Activated effector memory CD4-positive, alpha-beta T cell treated with Interleukin-2 at 50 U/mL for 16 hours (primary cell): ENCODE data around the gene BCAR1.
"Not testable (repeated sequence)": the region's sequence is repeated elsewhere in the genome, so short reads cannot be mapped to it uniquely, and the experiment has no call there.

Experiments
- DNase-seq: peaks from one replicate; pipeline ENCODE4 v3.0.0-alpha.2; 2020

BCAR1 gene

DNA sequence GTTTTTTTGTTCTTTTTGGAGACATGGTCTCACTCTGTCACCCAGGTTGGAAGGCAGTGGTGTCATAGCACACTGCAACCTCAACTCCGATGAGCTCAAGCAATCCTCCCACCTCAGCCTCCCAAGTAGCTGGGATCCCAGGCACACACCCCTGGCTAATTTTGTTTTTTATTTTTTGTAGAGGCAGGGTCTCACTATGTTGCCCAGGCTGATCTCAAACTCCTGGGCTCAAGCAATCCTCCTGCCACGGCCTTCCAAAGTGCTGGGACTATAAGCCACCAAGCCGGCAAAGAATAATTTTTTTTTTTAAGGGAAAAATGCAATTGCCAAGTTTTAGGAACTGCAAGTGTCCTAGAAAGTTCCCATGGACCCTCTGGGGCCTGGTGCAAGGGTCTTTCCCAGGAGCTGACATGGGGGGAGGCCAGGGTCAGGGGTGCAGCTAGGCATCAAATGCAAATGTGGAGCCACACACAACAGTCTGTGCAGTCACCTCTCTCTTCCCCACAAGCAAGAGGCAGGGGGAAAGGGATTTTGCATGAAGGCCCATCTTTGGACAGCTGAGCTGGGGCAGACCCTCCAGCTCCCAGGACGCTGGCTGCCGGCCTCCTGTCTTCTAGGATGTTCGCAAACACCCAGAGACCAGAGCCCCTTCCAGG is 20.1 kb upstream of the BCAR1 start:
- no peak for DNase-seq

DNA sequence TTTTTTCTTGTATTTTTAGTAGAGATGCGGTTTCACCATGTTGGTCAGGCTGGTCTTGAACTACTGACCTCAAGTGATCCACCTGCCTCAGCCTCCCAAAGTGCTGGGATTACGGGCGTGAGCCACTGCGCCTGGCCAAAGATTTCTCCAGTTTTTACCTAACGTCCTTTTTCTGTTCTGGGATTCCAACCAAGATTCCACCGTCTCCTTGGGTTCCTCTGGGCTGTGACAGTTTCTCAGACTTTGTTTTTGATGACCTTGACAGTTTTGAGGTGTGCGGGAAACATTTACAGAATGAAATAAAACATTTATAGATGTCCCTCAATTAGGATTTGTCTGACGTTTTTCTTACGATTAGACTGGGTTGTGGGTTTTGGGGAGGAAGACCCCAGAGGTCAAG is 17.9 kb upstream of the BCAR1 start:
- not testable (repeated sequence) for DNase-seq

DNA sequence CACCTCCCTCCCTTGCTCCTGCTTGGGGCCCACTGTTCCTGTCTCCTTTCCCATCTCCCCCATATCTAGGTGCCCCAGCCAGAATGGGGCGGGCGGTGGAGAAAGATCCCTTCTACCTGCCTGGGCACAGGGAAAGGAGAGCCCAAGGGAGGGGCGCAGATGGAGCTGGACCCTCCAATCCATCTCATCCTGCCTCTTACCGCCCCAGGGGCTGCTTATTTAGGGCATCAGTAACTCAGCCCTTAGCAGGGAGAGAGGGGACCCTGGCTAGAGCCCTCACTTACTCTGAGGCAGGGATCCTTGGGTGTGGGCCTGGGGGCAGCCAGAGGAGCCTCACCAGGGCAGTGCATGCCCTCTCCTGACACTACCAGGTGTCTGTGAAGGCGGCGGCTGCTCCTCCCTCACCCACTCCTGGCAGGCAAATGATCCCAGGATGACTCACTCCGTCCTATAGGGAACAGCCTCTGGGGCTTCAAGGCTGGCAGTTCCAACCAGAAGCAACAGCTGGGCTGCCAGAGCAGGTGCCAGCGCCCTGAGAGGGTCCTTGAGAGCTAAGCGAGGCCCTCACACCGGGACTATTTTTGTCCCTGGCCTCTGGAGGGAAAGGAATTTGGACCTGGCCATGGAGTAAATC is 16.3 kb upstream of the BCAR1 start:
- DNase-seq: no peak

DNA sequence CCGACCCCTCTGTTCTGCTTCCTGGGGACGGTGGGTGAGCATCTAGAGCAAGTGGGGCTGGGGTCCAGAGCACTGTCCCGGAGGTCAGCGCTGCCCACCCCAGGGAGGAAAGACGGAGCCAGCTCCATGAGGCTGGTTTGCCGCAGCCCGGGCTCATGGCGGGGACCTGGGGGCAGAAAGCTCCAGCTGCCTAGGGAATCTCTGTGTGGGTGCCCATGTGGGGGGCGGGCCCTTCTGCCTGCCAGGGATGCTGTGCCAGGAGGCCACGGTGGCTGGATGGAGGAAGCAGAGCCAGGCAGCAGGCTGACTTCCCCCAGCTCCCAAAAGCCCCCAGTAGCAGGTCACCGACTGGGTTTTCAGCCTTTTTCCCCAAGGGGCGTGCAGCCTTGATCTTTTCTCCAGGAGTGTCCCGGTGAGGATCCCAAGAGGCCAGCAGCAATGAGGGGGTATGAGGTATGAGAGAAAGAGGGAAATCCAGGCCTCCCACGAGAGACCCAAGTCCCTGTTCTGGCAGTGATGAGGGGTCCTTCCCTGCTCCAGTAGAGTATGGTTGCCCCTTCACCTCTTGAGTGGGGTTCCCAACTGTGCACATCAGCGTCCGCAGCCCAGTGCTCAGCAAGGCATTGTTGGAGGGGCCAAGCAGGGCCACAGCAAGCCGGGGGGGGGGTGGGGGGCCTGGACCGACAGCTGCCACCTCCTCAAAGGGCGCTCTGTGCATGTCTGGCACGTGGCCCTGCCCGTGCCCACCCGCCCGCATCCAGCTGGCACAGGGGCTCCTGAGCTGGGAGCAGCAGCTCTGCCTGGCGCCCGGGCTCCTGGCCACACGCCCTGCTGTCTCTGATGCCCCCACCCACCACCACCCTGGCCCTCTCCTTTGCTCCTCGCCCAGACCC is 15.6 kb upstream of the BCAR1 start:
- DNase-seq: no peak

DNA sequence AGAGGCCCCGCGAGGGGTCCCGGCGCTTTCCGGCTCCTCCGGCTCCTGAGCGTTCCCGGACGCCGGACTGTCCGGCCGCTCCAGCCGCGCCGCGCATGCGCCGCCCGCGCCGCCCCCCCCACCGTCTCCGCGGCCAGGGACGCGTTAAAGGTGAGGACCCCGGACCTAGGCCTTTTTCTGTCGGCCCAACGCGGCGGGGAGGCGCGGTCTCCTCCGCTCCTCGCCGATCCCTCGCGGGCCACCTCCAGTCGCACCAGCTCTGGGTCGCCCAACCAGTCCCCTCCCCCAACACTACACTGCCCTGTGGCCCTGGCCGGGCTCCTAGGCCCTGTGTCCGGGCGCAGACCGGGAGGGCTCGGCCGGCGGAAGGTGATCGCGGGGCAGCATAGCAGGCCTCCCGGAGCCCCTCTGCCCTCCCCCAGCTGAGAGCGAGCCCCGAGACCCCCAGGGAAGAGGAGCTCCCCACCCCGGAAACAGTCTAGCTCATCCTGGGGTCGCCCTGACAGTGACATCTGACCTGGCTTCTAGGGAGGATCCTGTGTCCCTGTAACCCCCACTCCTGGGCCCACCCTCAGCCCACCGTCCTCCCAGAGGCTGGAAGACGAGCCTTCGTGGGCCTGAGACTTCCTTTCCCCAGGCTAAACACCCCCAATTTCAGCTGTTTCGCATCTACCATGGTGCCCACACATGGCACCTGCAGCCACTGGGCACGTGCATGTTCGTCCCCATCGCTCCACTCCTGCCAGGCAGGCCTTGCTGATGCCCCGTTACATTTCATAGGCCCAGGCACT is 14.7 kb upstream of the BCAR1 start:
- DNase-seq: no peak

DNA sequence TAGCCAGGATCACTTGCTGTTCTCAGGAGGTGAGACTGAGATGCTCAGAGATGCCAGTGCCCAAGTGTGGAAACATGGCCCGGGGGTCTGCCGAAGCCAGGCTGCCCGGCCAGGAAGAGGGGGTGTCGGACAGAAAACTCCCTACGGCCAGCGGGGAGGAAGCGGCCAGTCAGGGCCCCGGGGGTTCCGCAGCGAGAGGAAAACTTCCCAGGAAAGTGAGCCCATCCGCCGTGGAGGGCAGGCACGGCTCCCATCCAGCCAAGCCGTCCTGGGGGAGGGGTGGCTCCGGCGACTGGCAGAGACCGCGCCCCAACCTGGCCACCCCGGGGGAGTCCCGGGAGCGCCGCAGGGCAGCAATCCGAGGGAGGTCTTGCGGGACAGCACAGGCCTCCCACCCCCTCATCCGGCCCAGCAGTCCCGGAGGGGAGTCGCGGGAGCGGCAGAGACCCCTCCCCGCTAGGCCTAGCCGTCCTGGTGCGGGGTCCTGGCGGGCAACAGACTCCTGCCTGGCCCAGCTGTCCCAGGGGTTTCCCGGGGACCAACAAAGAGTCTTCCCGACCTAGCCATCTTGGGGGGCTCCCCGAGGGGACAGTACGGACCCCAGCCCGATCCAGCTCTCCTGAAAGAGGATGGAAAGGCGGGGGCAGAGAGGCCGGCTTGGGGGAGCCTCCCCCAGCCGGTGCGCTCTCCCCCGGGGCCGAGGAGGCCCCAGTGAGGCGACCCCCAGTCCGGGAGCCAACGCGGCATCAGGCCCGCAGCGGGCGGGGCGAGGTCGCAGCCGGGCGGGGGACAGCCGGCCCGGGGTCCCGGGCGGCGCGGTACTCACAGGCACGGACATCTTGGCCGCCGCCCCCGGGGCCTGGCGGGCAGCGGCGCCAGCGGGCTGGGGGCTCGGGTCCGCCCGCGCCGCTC is 13.8 kb upstream of the BCAR1 start:
- no peak for DNase-seq

DNA sequence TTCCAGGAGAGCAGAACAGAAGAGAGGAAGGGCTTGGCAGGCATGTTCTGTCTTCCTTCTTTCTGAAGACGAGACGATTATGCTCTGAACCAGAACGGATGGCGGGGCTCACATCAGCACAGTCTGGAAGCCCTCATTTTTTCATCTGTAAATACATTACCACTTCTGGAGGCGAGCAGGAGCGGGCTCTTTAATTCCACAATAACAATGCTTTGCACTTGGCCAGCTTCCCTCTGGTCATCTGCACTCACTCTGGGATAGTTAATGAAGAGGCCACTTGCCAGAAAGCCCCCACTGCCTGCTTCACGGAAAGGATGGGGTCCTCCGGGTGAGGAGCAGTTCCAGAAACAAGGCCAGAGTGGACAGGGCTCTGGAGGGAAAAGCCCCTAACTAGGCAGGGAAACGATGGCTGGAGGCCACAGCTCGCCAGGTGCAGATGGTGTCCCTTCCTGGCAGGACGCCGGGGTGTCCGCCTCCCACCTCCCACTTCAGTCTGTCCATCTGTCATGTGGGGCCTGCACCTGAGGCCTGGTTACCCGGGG is 13.1 kb upstream of the BCAR1 start:
- no peak for DNase-seq

DNA sequence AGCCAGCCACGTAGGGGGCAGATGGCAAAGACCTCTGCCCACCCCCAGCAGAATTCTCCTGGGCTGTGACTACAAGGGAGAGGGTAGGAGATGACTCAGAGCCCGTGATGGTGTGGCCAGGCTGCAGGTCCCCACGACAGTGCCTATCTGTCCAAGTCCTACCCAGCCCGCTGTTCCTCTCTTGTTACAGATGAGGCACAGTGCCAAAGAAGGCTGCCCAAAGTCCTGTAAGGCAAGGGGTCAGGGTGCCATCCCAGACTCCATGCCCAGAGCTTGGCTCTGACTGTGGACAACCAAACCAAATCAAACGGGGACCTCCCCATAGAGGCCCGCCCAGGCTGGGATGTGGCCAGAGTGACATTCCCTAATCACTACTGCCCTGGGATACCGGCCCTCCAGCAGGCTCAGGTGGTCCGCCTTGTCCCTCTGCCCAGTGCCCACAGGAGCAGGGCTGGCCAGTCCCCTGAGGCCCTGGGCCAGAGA is 12.6 kb upstream of the BCAR1 start:
- no peak for DNase-seq

DNA sequence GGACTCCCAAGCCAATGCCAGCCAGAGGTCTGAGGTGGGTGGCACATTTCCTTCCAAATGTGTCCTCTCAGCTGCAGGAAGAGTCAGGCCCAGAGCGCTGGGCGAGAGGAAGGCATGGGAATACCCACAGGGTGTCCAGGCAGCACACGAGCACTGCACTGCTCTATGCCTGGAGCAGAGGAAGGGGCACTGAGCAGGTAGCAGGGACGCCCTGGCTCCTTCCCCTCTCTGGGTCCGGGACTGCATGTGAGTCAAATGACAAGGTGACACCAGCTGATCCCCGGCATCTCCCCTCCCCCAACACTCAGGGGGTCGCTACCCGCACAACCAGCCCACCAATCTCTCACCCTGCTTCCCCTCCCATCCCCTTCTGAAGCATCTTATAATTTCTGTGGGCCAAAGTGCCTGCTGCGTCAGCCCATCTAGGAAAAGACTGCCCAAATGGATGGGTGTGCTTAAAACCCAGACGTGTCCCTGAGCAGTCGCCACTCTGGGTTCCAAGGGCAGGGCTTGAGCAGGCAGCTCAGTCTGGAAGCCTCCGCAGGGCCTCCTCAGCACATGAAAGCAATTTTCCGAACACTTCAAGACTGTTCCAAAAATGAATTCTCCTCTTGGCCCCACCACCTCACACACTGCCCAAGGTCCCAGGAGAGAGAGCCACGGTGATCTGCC is 12.0 kb upstream of the BCAR1 start:
- no peak for DNase-seq

DNA sequence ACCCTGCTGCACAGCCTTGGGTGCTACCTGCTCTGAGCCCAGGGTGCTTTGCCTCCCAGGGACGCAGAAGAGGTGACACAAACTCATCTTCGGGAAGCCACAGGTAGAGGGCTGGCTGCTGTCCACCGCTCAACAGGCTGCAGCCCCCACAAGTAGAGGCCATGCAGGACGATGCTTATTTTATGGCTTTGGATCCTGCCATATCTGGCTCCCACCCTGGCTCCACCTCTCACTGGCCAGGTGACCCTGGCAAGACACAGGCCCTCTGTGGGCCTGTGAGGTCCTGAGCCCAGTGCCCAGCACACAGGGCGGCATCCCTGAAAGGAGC is 11.3 kb upstream of the BCAR1 start:
- DNase-seq: no peak

DNA sequence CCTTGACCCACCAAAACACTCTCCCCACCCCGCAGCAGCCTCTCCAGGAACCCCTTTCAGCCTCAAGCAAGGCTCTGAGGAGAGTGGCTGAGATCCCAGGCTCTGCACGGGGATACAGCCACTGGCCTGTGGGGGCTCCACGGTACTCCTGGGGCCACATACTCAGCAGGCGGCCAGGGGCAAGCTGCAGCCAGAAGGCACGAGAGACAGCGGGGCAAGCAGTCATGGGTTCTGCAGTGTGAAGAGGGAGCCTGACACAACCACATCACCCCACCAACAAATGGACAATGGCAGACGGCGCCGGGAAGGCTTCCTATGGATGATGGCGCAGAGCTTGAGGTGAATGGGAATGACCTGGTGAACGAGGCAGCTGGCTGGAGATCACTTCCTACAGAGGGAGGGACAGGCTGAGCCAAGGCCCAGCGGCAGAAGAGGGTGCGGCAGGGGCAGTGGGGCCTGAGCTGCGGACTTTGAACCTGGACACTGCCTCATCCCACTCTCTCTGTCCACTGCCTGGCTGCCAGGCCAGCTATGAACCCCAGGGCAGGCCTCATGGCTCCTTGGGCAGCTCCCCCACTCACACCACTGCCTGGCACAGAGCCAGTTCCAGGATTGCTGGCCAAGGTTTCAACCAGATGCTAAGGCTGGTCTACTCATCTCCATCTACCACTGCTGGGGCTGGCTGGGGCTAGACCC is 10.8 kb upstream of the BCAR1 start:
- no peak for DNase-seq

DNA sequence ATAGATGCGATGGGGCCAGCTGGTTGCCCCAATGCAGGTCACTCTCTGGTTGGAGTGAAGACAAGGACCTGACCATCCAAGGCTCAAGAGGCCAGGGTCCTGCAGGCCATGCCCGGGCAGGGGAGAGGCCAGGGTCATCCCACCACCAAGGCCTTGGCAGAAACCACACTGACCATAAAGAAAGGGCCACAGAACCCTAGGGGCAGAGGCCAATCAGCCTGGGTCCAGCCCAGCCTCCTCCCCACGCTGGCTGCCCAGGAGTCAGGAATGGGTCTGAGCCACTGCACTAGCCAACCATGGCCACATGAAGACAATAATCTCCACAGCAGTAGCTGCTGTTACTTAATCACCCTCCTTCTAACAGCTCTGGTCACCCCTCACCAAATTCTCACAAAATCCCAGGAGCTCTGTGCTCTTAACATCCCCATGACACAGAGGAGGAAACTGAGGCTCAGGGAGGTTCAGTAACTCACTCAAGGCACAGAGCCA is 10.2 kb upstream of the BCAR1 start:
- no peak for DNase-seq

DNA sequence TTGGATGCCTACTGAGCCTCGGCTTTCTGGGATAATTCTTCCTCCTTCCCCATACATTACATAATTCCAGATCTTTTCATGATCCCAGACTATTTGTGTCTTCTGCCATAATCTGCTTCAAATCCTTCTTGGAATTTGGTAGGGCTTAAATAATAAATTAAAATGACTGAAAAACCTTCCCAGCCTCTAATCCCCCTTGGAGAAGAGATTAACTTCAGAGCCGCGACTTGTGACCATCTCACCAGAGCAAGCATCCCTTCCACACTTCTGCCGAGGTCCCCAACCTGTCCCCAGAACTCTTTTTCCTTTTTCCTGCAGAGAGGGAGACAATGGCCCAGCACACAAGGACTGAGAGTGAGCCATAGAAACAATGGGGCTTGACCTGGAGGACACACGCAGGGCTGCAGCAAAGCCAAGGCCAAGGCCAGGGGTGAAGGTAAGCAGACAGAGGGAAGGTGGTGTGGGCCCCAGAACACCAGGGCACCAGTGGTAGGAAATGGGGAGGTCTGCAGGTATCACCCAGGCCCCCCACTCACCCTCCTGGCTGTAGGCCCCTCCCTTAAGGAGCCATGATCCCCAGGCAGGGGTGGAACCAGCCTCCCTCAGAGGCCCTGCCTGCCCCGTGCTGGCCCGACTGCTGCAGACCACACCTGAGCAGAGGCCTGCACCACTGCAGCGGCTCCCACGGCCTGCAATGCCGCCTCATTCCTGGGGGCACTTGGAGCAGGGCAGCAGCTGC is 9.6 kb upstream of the BCAR1 start:
- DNase-seq: no peak

DNA sequence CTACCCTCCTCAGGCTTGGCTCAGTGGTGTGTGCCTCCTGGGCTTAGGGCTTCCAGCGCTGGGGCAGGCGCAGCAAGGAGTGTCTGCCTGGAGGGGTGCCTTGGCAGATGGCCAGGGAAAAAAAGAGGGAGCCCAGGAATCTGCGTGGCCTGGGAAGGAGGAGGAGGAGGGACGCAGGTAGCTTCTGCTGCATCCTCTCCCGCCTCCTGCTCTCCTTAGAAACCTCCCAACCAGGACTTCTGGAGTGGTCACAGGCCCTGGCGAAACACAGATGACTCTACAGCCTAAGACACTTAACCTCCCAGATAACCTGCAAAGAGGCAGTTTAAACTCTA is 7.3 kb upstream of the BCAR1 start:
- no peak for DNase-seq

DNA sequence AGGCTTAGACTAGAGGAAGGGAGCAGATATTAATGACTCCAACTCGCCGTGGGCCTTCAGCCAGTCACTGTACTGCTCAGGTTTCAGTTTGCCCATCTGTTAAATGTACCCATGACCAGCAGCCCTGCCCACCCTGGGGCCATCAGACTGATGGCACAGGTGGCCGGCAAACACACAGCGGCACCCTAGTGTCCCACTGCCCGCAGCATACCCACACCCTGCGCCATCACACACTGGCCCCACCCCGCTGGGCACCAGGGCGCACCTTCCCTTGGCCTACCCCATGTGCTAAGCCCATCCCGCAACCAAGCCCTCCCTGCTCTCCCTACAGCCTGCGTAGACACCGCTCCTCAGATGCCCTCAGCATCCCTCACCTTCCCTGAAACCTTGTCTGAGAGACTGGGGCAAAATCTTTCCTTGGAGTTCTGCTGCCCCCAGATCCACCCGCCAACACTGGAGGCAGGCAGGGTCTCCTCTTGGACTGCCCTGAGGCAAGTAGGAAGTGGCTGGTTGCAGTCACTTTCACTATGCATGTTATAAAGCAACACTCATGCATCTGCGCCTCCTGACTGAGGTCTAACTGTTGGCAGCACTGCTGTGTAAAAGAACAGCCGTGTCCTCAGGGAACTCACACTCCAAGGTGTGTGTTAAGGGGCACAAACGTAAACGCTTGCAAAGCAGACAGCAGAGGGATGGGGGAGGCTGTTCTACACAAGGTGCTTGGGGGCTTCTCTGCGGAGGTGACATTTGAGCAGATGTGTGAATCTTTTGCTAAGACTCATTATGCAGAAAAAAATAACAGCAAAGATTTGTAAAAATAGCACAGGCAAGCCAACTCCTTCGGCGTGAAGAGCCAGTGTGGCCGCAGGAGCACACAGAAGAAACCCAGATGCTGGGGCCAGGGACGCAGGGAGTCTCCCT is 6.7 kb upstream of the BCAR1 start:
- no peak for DNase-seq

DNA sequence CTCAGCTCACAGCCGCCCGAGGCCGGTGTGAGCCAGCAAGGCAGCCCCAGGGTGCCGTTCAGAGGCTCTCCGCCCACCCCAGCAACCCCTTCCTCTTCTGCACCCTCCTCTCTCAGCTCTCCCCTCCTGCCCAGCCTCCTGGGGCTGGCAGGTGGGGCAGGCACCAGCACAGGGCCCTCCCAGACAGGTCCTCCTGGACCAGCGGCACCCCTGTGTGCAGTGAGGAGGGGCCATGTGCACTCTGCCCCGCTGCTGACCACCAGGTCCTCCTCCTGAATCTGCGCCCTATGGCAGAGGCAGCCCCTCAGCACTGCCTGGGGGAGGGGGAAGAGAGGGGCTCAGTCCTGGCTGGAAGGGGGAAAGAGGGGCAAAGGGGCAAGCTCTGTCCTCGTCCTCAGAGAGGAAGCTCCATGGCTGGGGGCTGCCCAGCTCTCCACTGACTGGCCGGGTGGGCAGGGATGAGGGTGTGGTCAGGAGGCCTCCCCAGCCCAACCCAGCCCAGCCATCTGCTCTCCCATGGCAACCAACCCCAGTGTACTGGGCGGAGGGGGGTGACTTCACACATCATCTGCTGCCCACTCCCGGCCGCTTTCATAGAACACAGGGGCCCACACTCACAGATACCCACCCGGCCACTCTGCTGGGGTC is 5.4 kb upstream of the BCAR1 start:
- no peak for DNase-seq

DNA sequence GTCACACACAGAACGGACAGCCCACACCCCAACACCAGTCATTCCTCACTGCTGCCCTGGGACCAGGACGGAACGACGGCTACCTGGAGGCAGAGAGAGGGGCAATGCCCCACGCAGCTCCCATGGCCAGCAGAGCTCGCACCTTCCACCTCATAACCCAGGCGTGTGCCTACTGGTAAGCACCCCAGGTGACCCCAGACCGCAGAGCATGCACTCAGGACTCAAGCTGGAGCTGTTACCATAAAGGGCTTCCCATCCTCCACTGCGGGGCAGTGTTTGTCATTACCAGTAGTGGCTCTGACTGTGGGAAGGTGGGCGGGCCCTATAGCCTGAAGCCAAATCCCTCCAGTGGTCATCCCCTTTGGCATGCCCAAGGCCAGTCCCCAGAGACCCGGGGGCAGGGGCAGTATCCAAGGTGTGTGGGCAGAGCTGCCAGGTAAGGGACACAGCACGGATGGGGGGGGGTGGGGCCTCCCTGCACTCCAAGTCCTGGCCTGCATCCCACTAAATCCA is 4.7 kb upstream of the BCAR1 start:
- no peak for DNase-seq

DNA sequence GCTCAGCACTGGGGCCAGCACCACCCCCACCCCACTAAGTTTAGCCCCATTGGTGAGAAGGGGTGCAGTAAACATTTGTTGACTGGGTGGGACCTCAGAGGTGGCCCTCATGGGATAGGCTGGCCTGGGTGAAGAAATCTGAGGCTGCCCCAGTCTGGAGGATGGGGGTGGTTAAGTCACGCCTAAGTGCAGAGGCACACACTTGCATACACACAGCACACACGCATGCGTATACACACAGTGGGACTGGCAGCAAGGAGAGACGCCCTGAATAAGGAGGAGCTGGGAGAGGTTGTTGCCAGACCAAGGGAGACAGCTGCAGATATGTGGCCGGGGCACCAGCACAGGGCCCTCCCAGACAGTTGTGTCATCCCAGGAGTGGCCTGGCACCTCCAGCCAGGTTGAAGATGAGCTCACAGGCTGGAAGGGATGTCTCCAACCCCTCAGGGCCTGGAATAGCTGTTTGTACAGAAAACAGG is 3.0 kb upstream of the BCAR1 start:
- no peak for DNase-seq
